Adipose tissue (tissue), 3 donors: ENCODE measurements around the gene TGM2. TPM values are rescaled to one million over a fixed set of nuclear protein-coding genes. Genes with fewer than 3 reads are reported as not detected.

Experiments used
- H3K27ac ChIP-seq: one replicate; pipeline ENCODE4 v1.5.1; 2013; ENCODE audit warnings: low read depth, low read length
- WGBS, 3 donors: extraction: QIAGEN DNeasy Blood & Tissue Kit; methylation state at CpG; one replicate each; pipeline ENCODE4 v1.1.7; 2013; 5-methylcytosine and 5-hydroxymethylcytosine counted together
- polyA plus RNA-seq, 3 donors: library from polyadenylated mRNA; stranded (reverse); fragments of 200-250 nt; gene quantifications; one replicate each; pipeline ENCODE4 v1.2.3, GENCODE V29; 2013
- donor health status: healthy with polysubstance abuse.
- donor health status: Bipolar disorder and iron deficiency.
- donor health status: healthy.

Gene TGM2
- polyA plus RNA-seq: 10 to 100 TPM; 12.7 to 53.1 (median 49.4) TPM

DNA sequence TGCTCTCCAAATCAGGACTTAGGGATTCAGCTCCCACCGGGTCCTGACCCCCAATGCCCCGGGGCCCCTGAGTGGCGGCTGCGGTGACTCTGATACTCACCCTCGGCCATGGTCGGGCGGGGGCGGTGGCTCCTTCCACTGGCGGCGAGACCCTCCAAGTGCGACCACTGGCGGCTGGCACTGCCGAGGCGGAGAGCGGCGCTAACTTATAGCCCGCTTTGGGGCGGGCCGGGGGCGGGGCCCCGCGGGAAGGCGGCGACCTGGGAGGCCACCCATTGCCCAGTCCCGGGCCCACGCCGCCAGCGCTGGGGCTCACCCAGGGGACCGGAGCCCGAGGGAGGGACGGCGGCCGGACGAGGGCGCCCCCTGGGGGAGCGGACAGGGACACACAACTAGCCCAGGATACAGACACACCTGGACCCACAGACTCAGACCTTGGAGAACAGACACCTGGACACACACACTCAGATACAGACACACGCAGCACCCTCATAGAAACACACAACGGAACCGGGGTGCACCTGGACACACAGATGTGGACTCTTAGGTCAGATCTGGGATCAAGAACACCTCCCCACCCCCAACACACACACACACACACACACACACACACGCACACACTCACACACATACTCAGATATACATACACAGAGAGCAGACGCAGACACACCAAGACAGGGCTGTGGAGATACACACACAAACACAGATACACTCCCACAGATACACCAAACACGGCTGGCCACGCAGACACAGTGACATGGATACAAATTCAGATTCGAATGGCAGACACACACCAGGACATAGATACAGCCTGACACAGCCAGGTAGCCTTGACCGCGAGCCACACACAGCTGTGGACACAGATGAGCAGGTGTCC lies at the start of gene TGM2:
TSS of gene TGM2 (minus strand) at position 182 of the 877 bp plus-strand sequence. CDS start at position 110, 72 bp downstream.
- WGBS, 3 donors: 9 to 19% (median 14%) methylated on average over 33 to 46 of the region's 46 CpGs
- H3K27ac ChIP-seq: no peak within 1 kb of the TSS

DNA sequence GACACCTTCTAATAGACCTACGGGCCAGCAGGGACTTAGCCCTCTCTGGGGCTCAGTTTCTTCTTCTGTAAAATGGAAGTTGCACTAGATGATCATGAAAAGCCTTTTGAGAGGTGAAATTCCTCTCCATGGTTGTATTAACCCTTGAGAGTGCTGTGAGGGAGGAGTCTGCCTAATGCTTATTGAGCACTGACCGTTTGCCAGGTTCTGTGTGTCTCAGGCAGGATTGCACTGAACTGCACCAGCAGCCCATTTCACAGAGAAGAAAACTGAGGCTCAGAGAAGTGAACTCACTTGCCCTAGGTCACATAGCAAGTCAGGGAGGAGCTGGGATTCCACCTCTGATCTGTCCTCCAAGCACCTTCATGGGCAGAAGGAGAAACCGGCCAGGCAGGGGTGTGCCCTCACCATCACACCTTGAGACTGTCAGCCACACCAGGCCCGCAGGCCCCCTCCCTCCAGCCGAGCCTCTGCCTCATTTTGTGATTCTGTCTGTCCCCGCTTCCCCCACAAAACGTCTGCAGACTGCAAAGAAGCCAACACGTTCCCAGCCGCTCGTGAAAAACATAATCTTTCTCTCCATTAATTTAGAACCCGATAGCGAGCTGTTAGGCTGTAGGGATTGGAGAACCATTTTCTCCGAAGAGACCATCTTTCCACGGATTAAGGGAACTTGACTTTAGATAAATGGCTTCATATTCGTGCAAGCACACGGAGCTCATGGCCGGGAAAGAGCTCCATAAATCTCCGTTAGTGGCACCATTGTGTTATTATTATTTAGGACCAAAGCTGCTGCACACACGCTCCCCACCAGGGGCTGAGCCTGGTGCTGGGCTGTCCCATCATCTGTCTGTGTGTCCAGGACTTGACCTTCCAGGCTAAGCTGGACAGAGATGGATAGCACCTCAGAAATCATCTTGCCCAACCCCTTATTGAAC lies 49.5 kb upstream of the TGM2 start:
- H3K27ac ChIP-seq: no peak overlapping the region
- 53 to 77% (median 75%) methylated on average over 19 of the region's 19 CpGs for WGBS, 3 donors

DNA sequence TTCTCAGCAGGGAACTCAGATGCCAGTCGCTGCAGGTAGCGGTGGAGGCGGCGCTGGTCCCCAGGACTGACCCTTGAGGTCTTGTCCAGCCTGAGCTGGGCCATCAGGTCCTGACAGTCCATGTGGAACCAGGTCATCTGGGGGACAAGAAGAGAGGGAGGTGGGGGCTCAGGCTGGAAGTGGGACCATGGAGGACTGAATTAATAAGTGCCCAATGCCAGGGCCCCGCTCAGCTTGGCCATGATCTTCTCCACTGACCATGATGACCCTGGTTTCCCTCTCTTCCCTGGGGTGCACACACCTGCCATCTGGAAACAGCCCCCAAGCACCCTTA lies 48.5 kb upstream of the TGM2 start:
- 87 to 98% (median 96%) methylated on average over 5 of the region's 5 CpGs for WGBS, 3 donors

DNA sequence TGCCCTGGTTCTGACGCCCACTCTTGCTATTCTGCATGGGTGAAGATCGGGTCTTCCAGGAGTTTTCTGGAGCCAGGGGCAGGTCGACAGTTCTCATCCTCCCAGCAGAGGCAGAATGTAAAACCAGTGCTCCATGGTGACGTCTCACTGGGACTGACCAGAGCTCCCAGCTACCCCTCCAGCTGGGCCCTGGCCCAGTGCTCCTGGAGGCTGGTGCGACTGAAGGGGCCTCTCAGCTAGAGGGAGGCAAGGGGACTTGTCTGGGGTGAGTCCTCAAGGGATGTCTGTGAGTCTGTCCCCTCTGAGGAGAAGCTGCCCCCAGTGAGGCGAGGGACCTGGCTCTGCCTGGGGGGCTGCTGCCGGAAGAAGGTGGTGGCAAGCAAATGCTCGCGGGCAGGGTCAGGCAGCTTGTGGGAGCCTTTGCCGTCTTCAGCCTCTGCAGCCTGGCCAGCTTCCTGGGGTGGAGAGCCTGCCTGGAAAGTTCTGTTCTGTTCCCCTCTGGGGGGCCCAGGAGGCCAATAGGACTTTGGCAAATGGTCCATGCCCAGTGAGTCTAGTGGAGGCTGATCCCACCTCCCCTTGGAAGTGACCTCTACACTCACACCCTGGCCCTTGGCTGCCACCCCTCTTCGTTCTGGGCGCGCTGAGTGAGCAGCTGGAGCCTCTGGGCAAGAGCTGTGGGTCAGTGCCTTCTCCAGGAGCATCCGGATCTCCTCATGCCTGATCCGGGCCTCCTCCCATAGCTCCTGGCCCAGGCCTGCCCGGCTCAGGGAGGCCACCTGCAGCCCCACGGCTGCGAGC lies 47.9 kb upstream of the TGM2 start:
- WGBS, 3 donors: 62 to 73% (median 67%) methylated on average over 17 to 18 of the region's 18 CpGs
- no peak overlapping the region for H3K27ac ChIP-seq

More for the DNA sequence above, 48.5 kb upstream of the TGM2 start:
- no peak overlapping the region for H3K27ac ChIP-seq

DNA sequence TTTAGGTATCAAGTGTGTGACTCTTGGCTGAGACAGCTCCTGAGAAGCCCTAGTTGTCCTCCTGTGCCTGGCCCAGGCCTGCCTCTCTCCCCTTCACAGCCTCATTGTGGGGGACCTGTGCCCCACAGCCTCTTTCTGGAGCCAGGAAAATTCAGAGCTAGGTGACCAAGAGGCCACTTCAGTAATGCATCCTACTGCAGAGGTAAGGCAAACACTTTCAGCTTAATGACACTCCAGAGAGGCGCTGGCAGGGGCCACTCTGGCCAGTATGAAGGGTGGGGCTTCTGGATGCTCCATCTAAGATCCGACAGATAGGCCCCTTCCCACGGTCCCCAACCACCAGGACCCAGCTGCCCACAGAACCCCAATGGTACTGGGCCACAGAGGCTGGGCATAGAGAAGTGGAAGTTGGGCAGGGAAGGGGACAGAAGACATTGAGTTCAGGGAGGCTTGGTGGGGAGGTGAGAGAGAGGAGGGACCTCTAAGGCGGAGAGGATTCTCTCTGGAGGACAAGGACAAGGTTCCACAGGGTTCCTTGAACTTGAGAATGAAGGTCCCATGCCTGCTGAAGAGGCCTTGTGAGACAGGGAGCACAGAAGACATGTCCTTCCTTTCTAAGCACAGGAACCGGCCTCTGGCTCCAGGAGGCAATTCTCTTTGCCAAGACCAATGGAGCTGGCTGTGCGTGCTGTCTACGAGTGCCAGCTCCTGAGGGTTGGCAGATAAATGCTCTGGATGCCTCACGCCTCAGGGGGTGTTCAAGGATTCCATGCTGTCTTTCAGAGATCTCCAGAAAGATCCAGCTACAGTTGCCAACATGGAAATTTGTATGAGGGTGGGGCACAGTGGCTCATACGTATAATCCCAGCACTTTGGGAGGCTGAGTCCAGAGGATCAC lies 46.4 kb upstream of the TGM2 start:
- no peak overlapping the region for H3K27ac ChIP-seq
- 68 to 78% (median 77%) methylated on average over 9 of the region's 9 CpGs for WGBS, 3 donors

DNA sequence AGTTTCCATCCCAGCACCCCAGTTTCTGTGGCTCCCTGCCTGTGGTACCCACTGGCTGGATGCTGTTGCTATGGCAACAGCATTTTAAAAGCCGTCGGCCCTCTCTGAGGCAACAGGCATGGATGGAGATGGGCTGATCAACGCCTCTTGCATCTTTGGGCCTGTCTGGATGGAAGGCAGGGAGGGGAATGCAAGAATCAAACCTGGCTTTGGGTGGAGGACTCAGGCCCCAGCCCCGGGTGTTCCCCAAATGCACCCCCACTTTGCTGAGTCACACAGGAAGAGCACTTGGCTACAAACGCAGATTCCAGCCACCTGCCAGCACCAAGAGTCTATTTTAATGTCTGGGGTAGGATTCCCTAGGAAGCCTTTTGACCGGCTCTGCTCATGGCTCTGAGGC lies 45.7 kb upstream of the TGM2 start:
- 61 to 68% (median 64%) methylated on average over 6 of the region's 6 CpGs for WGBS, 3 donors
- no peak overlapping the region for H3K27ac ChIP-seq

DNA sequence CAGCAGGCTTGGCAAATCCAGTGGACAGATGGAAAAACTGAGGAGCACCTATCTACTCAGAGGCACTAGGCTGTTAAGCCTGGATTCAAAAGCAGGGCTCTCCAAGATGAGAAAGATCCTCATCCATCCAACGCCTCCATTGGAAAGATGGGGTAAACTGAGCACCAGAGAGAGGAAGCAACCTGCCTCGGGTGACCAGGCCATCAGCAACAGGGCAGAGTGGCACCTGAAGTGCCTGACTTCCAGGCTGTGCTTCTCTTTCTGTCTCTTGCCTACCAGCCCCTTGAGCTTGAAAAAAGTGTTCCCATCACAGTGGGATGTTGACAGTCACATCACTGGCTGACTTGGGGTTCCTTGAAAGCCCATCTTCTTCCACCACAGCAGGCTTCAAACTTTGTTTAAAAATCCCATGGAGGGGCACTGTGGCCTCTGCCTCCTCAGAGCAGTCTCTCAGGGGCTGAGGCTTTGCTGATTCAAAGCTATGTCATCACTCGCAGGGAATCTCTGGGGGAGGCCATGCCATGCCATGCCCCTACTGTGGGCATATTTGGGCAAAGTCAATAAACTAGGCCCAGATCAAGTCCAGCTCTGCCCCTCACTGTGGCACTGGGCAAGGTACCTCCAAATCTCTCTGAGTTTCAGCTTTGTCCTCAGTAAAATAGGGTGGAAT lies 44.8 kb upstream of the TGM2 start:
- 88 to 92% (median 88%) methylated on average over 3 of the region's 3 CpGs for WGBS, 3 donors
- H3K27ac ChIP-seq: no peak overlapping the region

DNA sequence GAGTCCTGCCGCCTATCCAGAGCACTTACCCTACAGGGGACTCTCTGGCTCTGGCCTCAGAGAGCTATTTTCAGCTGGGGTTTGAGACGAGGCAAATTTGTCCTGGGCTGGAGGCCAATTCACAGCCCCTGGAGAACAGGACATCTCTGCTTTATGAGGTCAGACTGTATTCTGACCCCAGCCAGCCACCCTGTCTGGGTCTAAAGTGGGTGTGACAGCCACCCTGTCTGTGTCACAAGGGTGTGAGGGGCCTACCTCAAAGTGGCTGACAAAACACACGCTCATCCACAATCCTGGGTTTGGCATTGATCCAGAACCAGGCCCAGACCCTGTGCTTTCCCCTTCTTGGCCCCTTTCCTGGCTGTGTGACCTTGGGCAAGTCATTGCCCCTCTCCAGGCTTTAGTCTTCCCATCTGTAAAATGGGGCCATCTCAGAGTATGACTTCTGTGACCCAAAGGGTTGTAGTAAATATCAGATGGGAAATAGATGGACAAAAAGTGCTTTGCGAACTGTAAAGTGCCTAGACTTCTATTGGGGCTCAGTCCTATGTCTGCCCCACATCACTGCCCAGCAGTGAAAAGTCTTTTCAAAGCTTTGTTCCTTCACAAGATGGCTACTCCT lies 44.1 kb upstream of the TGM2 start:
- 66 to 72% (median 66%) methylated on average over 4 of the region's 4 CpGs for WGBS, 3 donors
- no peak overlapping the region for H3K27ac ChIP-seq

DNA sequence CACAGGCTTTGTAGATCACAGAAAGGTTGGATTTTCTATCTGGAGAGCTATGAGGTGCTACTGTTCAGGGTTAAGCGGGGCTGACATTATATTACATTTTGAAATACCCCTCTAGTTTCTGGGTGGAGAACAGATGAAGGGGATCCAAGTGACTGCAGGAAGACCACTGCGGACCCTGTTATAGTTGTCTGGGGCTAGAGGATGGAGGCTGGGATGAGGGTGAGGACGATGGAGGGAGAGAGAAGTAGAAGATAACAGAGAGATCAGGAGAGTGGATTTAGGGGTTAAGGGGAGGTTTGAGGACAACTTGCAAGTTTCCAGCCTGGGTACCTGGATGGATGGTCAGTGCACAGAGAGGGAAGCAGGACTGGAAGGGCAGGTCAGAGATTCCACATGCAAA lies 43.5 kb upstream of the TGM2 start:
- no peak overlapping the region for H3K27ac ChIP-seq
- 89 to 95% (median 93%) methylated on average over 3 of the region's 3 CpGs for WGBS, 3 donors

DNA sequence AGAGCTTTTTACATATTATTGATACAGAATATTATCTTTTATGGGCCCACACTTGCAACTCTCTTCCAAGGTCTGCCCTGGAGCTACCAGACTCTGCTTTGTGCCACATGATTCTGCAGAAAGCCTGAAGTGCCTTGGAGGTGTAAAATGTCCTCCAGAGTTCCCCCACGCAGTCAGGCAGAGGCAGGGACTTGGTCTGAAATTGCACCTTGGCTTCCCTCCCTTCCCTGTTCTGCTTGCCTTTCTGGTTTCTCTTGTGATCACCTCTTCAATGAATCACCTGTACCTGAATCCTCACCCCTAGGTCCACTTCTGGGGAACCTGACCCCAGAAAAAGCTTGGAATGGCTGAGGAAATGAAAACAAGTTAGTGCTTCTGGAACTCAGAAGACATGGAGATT lies 43.0 kb upstream of the TGM2 start:
- no peak overlapping the region for H3K27ac ChIP-seq
- WGBS, 3 donors: 79 to 95% (median 85%) methylated on average over 1 of the region's 1 CpG

DNA sequence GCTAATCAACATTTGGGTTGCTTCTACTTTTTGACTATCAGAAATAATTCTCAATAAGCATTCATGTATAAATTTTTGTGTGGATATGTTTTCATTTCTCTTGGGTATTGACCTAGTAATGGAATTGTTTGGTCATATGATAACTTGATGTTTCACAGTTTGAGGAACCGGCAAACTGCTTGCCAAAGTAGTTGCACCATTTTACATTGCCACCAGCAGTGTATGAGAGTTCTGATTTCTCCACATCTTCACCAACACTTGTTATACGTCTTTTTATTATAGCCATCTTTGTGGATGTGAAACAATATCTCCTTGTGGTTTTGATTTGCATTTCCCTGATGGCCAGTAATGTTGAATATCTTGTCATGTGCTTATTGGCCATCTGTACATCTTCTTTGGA lies 42.6 kb upstream of the TGM2 start:
- no peak overlapping the region for H3K27ac ChIP-seq
- whole genome bisulfite sequencing, 3 donors: 63 to 68% (median 67%) methylated on average over 2 of the region's 2 CpGs

DNA sequence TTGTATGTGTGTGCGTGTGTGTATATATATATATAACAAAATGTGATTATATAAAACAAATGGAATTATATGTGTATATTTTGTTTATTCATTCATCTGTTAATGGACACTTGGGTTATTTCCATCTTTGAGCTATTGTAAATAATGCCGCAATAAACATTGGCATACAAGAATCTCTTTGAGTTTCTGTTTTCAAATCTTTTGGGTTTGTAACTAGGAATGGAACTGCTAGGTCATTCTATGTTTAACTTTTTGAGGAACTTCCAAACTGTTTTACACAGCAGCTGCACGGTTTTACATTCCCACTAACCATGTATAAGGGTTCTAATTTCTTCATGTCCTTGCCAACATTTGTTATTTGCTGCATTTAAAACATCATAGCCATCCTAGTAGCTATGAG lies 39.9 kb upstream of the TGM2 start:
- WGBS, 3 donors: 67 to 72% (median 68%) methylated on average over 3 of the region's 3 CpGs

DNA sequence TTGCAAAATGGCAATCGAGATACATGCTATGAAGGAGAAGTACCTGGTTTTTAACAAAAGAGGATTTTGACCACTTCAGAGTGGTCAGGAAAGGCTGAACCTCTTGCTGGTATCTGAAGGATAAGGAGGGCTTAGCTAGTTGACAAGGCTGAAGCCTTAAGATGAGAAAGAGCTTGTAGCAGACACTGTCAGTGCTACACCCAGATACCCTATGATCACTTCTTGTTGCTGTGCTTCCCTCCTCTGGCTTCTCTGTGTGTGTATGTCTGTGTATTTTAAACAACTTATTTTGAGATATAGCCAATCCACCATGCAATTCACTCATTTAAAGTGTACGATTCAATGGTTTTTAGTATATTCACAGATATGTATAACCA lies 38.9 kb upstream of the TGM2 start:
- H3K27ac ChIP-seq: no peak overlapping the region
- WGBS, 3 donors: 65 to 78% (median 73%) methylated on average over 2 of the region's 2 CpGs

More for the DNA sequence above, 39.9 kb upstream of the TGM2 start:
- H3K27ac ChIP-seq: no peak overlapping the region

DNA sequence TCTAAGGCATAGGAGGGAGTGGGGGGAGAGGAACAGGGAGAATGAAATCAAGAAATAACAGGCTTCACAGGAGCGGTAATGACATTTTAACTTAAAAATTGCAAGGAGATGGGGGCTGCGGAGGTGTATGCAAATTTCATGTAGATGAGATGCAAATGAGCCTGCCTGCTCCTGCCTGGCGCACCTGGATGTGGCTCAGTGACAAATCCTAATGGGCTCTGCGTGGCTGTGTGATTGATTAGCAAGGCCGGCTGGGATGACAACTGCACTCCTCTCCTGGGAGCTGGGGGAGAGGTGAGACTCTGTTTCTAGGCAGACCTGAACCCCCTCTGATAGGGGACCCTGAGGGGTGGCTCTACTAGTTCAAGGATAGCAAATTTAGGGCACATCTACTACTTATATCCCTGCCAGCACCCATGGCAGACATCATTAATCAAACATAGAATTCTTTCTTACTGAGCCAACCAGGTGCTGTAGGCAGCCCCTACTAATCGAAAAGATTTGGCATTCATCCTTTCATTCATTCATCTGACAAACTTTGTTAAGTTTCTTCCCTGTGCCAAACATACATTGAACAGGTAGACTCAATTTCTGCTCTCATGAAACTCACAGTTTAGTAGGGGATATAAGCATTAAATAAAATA lies 38.4 kb upstream of the TGM2 start:
- H3K27ac ChIP-seq: no peak overlapping the region
- 49 to 84% (median 83%) methylated on average over 6 of the region's 6 CpGs for WGBS, 3 donors

DNA sequence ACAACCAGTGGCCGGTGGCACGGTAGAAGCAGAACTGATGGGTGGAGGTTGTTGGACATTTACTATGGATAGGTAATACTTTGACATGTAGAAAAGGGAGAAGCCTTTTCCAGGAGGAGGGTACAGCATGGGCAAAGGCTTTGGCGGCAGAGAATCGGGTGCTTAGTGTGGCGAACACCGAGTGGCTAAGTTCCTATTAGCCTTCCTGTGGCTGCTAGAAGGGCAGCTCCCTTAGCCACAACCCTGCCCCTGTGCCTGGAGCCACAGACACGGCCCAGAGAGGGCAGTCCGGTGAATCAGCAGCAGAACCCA lies 37.9 kb upstream of the TGM2 start:
- H3K27ac ChIP-seq: no peak overlapping the region
- WGBS, 3 donors: 82 to 89% (median 88%) methylated on average over 8 of the region's 8 CpGs

DNA sequence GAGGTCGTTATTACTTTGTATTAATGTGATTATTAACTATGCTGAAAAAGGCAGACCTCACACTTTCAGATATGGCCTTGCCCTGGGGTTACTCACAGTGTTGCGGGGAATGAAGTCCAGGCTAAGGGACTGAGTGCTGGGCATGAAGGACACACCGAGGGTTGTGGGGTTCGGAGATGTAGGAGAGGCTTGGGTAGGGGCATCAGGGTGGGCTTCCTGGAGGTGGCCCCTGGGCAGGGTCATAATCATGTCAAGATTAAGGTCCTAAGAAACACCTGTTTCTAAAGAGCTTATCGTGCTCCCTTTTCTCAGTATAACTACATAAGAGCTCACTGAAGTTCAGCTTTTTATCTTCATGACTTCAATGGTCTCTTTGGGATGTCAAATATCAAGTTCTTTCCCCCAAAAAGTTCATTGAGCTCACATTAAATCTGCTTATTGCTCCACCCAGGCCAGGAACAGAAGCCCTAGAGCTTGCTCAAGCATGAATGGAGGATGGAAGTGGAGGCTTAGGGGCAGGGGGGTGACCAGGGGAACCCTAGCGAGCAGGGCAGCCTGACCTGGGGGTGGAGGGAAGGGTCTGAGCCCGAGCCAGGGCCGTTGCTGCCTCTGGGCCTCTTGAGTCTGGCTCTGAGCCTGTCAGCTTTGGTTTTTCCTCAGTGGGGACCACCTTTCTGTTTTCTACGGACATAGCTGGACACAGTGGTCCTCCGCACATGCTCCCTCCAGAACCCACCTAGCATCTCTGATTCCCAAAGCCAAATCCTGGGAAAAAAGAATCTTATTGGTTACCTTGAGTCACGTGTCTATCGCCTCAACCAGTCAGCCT lies 37.3 kb upstream of the TGM2 start:
- no peak overlapping the region for H3K27ac ChIP-seq
- 73 to 90% (median 90%) methylated on average over 12 of the region's 12 CpGs for WGBS, 3 donors
